K562 (cell line): ENCODE measurements around the gene USP32. TPM values are rescaled to one million over a fixed set of nuclear protein-coding genes. Genes with fewer than 3 reads are reported as not detected.

Source experiments
- ATAC-seq: fragments of 200-7000 bp; cut with Tn5 transposase; 3 replicates; pipeline ENCODE4 v1.9.1; 2020; ENCODE audit warnings: moderate library complexity
- BruUV-seq: library from RNA; stranded (reverse); fragments of 400-500 nt; replicated peaks from 2 replicates; lab custom pipeline; 2021; lab: Mats Ljungman, UMichigan
- CTCF ChIA-PET: fragments of 300-600 bp; formaldehyde crosslinking; extraction: SDS; loops from one replicate; lab custom pipeline; 2021; ENCODE audit warnings: low intra/inter-chr PET ratio; lab: Yijun Ruan, JAX
- POLR2A ChIA-PET: fragments of 300-600, 350-650 bp; sonication (Branson Sonifier 250); formaldehyde crosslinking; extraction: SDS; loops from one replicate; lab custom pipeline; 2021; ENCODE audit warnings: antibody characterized with exemption, inconsistent platforms; lab: Yijun Ruan, JAX
- DNase-seq, 4 experiments: peaks; one replicate each; pipeline versions ENCODE4 v3.0.0 to v3.0.0-alpha.2; 2011 to 2018; ENCODE audit warnings: low spot score in 3 of 4, mixed read lengths in 3 of 4; ENCODE audit errors: extremely low read depth in 1 of 4
- FAIRE-seq: peaks from 2 replicates; lab custom pipeline; 2011; peaks lifted over from hg19 to GRCh38; lab: Jason Lieb, UNC
- H2AFZ ChIP-seq: 2 replicates; pipeline ENCODE4 v1.6.0; 2011; ENCODE audit warnings: low read depth, low read length, control low read depth, inconsistent platforms
- H3K27ac ChIP-seq: fragments of 200-600 bp; 3 replicates; pipeline ENCODE4 v1.8.0; 2011; ENCODE audit warnings: low read depth, mild to moderate bottlenecking, control low read depth, inconsistent platforms, low read length, moderate library complexity, mixed read lengths; ENCODE audit errors: extremely low read depth
- H3K27me3 ChIP-seq, 2 experiments: fragments of 300-600 bp in 1 of 2; 2 replicates in 1 of 2; 3 replicates in 1 of 2; pipeline versions ENCODE4 v1.6.0 to v1.8.0; 2011; ENCODE audit warnings: inconsistent platforms in 2 of 2, low read length in 2 of 2, mild to moderate bottlenecking in 1 of 2, mixed read lengths in 1 of 2, moderate library complexity in 1 of 2; ENCODE audit not compliant: control insufficient read depth in 2 of 2, insufficient read depth in 2 of 2
- H3K36me3 ChIP-seq: fragments of 300-600 bp; 3 replicates; pipeline ENCODE4 v1.8.0; 2011; ENCODE audit warnings: mild to moderate bottlenecking, low read length, inconsistent platforms; ENCODE audit not compliant: control insufficient read depth, insufficient read depth
- H3K4me1 ChIP-seq, 2 experiments: fragments of 200-600 bp in 1 of 2; replicated peaks in 1 of 2; 2 replicates in 1 of 2; 3 replicates in 1 of 2; pipeline versions ENCODE4 v1.5.1 to v1.8.0; 2011; ENCODE audit warnings: inconsistent platforms in 2 of 2, low read length in 2 of 2, mild to moderate bottlenecking in 1 of 2, mixed read lengths in 1 of 2, moderate library complexity in 1 of 2; ENCODE audit not compliant: control insufficient read depth in 2 of 2, insufficient read depth in 2 of 2
- H3K4me2 ChIP-seq: 2 replicates; pipeline ENCODE4 v1.6.1; 2011; ENCODE audit warnings: low read length, control low read depth, inconsistent platforms, mixed read lengths; ENCODE audit not compliant: insufficient read depth
- H3K4me3 ChIP-seq: fragments of 200-600 bp; sonication (generic), shearing (Covaris generic); 2 replicates; pipeline ENCODE4 v1.5.1; 2016; ENCODE audit warnings: control low read depth, inconsistent platforms
- H3K79me2 ChIP-seq: fragments of 200-600 bp; 3 replicates; pipeline ENCODE4 v1.8.0; 2011; ENCODE audit warnings: low read length, inconsistent platforms; ENCODE audit not compliant: control insufficient read depth, insufficient read depth
- H3K9ac ChIP-seq, 2 experiments: 2 replicates each; pipeline versions ENCODE4 v1.6.0 to v1.6.1; 2011; ENCODE audit warnings: low read depth in 2 of 2, low read length in 2 of 2, control low read depth in 1 of 2, inconsistent platforms in 1 of 2, mild to moderate bottlenecking in 1 of 2, mixed read lengths in 1 of 2; ENCODE audit not compliant: insufficient read depth in 1 of 2
- H3K9me1 ChIP-seq: one replicate; pipeline ENCODE4 v1.6.0; 2011; ENCODE audit warnings: inconsistent platforms, mild to moderate bottlenecking, low read length, moderate library complexity; ENCODE audit not compliant: control insufficient read depth, insufficient read depth
- H3K9me3 ChIP-seq: replicated peaks from 2 replicates; pipeline ENCODE4 v1.5.1; 2011; ENCODE audit warnings: low read depth, low read length, inconsistent platforms; ENCODE audit not compliant: control insufficient read depth, insufficient read depth
- H4K20me1 ChIP-seq: replicated peaks from 2 replicates; pipeline ENCODE4 v1.6.1; 2011; ENCODE audit warnings: low read length, inconsistent platforms, mixed read lengths; ENCODE audit not compliant: control insufficient read depth, insufficient read depth
- ATF3 ChIP-seq, 2 experiments: fragments of 450-650 bp in 1 of 2; sonication (generic) in 1 of 2; formaldehyde crosslinking in 1 of 2; IDR thresholded peaks in 1 of 2; conservative IDR thresholded peaks in 1 of 2; 2 replicates each; pipeline versions ENCODE4 v1.6.1 to v1.8.1; 2016 to 2023; ENCODE audit warnings: mild to moderate bottlenecking in 2 of 2, moderate library complexity in 2 of 2, inconsistent platforms in 1 of 2, missing genetic modification reagents in 1 of 2
- C11orf30 ChIP-seq: fragments of 450-650 bp; IDR thresholded peaks from 2 replicates; pipeline ENCODE4 v1.6.1; 2016; ENCODE audit warnings: low read depth, mild to moderate bottlenecking
- E2F1 ChIP-seq: sonication (generic); formaldehyde crosslinking; IDR thresholded peaks from 2 replicates; pipeline ENCODE4 v1.8.1; 2023; ENCODE audit warnings: mild to moderate bottlenecking, missing genetic modification reagents, moderate library complexity
- EWSR1 ChIP-seq: fragments of 450-650 bp; IDR thresholded peaks from 2 replicates; pipeline ENCODE4 v1.6.1; 2018; ENCODE audit warnings: borderline replicate concordance, mild to moderate bottlenecking, low read depth, moderate library complexity; ENCODE audit not compliant: partially characterized antibody
- HBP1 ChIP-seq: fragments of 450-650 bp; formaldehyde crosslinking; IDR thresholded peaks from 2 replicates; pipeline ENCODE4 v1.4.0; 2022; ENCODE audit warnings: missing genetic modification characterization
- MAZ ChIP-seq, 2 experiments: fragments of 450-650 bp in 1 of 2; sonication (generic) in 1 of 2; formaldehyde crosslinking; IDR thresholded peaks in 1 of 2; conservative IDR thresholded peaks in 1 of 2; 2 replicates each; pipeline versions ENCODE4 v1.4.0 to v1.5.0; 2020; ENCODE audit warnings: mild to moderate bottlenecking in 1 of 2, missing genetic modification reagents in 1 of 2
- PBX2 ChIP-seq, 2 experiments: IDR thresholded peaks in 1 of 2; conservative IDR thresholded peaks in 1 of 2; 2 replicates each; pipeline ENCODE4 v1.6.1; 2016; ENCODE audit warnings: low read depth in 2 of 2, mild to moderate bottlenecking in 1 of 2, missing compliant biosample characterization in 1 of 2, missing genetic modification characterization in 1 of 2, moderate library complexity in 1 of 2
- TSHZ1 ChIP-seq: fragments of 250-450 bp; sonication (Bioruptor Pico); IDR thresholded peaks from 2 replicates; pipeline ENCODE4 v1.4.0; 2020; ENCODE audit warnings: mild to moderate bottlenecking, moderate library complexity
- ZKSCAN8 ChIP-seq: fragments of 200-800 bp; sonication (Bioruptor generic); IDR thresholded peaks from 2 replicates; pipeline ENCODE4 v1.6.1; 2016; ENCODE audit warnings: missing genetic modification characterization, missing compliant biosample characterization
- ZNF12 ChIP-seq: sonication (generic); formaldehyde crosslinking; IDR thresholded peaks from 2 replicates; pipeline ENCODE4 v1.4.0; 2020; ENCODE audit warnings: mild to moderate bottlenecking, missing genetic modification reagents
- WGBS: fragments of 100-300 bp; shearing (Covaris generic); methylation state at CpG from one replicate; pipeline ENCODE4 v1.1.6; 2016; ENCODE audit warnings: low coverage, mixed read lengths; ENCODE audit not compliant: insufficient coverage; ENCODE audit errors: missing lambda C conversion rate; 5-methylcytosine and 5-hydroxymethylcytosine counted together
- in situ Hi-C: fragments of 300-500 bp; cut with MboI; formaldehyde crosslinking; loops from 4 replicates; pipeline ENCODE4 v1.15.0; 2018; ENCODE audit warnings: inconsistent platforms, mixed read lengths
- intact Hi-C: fragments of 100-400 bp; cut with micrococcal nuclease; formaldehyde crosslinking; loops from 2 replicates; pipeline ENCODE4 v1.14.2; 2022
- polyA plus RNA-seq, 8 experiments: library from polyadenylated mRNA; depleted of rRNA in 4 of 8; stranded (reverse) in 5 of 8; unstranded in 3 of 8; fragments of >200 nt; fragmentation: Nextera tagmentation in 2 of 8; fragmentation: Illumina TruSeq in 1 of 8; extraction: Ambion mirVana in 2 of 8; extraction: Trizol in 1 of 8; gene quantifications; 2 replicates each; pipeline versions ENCODE4 v1.2.1 to v1.2.3, GENCODE V29; 2011 to 2014; ENCODE audit warnings: inconsistent platforms in 1 of 8, missing spikeins in 1 of 8
- total RNA-seq, 7 experiments: library from RNA; depleted of rRNA in 6 of 7; stranded (reverse); fragments of >200 nt in 6 of 7; fragmentation: Illumina TruSeq in 2 of 7; extraction: Trizol in 2 of 7; gene quantifications; 2 replicates each; pipeline versions ENCODE4 v1.2.1 to v1.2.3, GENCODE V29; 2011 to 2021; ENCODE audit warnings: low replicate concordance in 1 of 7

Gene USP32
- total and polyA plus RNA-seq, 9 of the 15 experiments (the other 6 are each of a cell fraction or from before 2014, with no cell fraction given) = 18.0 to 69.3 (median 47.1) TPM

- Histone ChIP-seq H3K27ac (no peak overlapping the region), H3K9me3 (no peaks in the 10 kb centered on the region), H3K4me2 (no peak overlapping the region), H3K27me3 (no peaks in the 10 kb centered on the region), H3K9me1 (no peaks in the 10 kb centered on the region), H3K79me2 (no peaks in the 10 kb centered on the region), H3K36me3 (peaks cover 66% of the 10 kb centered on the region; the same call in 2 of the 3 replicates), H3K4me1 (no peaks in the 10 kb centered on the region), H2AFZ (no peak overlapping the region), H4K20me1 (no peaks in the 10 kb centered on the region), H3K9ac (no peak overlapping the region), H3K4me3 (no peak overlapping the region)
- BruUV-seq = no TSS peak
- FAIRE-seq = no peak
- no peak for ATAC-seq
- ChIA-PET POLR2A (no interaction called here), CTCF (no interaction called here)
- intact Hi-C loops = no loop called here
- DNase-seq = no peak
- WGBS = 94% methylated on average over 1 of the region's 1 CpG
- in situ Hi-C loops = no loop called here
- TF ChIP-seq PBX2 (CRISPR knock-in tag; IDR thresholded peaks at IDR 0.05; ENCODE audit: low read depth) (no peak), PBX2 (tag; conservative IDR thresholded peaks at IDR 0.05; ENCODE audit: low read depth) (no peak), ATF3 (IDR thresholded peaks at IDR 0.05) (0 out of 2 replicates have a peak, but pooled peaks have one; percentile 13), ATF3 (CRISPR knock-in tag; conservative IDR thresholded peaks at IDR 0.05) (no peak), MAZ (CRISPR knock-in tag; conservative IDR thresholded peaks at IDR 0.05 in 1 of 2, IDR thresholded peaks at IDR 0.05 in 1 of 2) (no peak), HBP1 (CRISPR knock-in tag) (no peak), ZNF12 (CRISPR knock-in tag) (no peak), EWSR1 (no peak), E2F1 (no peak), TSHZ1 (CRISPR knock-in tag) (no peak), ZKSCAN8 (CRISPR knock-in tag) (no peak), C11orf30 (peak; percentile 26; the same call in 1 of the 2 replicates)
These were observed 131.4 kb downstream of the USP32 start for GRCh38 chr17:60260540-60260939.
